HG02885 (cell line): ENCODE results near the gene POLL.

Source experiments
- ATAC-seq: cut with Tn5 transposase; IDR thresholded peaks from one replicate; pipeline ENCODE4 v1.9.1; 2021; ENCODE audit warnings: mild to moderate bottlenecking; ENCODE audit not compliant: unreplicated experiment, poor library complexity

Gene POLL

GRCh38 chr10:101562231-101562630, 25.8 kb downstream of the POLL start:
- ATAC-seq = no peak

- no peak for ATAC-seq
Observed at GRCh38 chr10:101561068-101561915, 26.8 kb downstream of the POLL start.

- ATAC-seq = no peak
Observed at GRCh38 chr10:101560298-101561067, 27.6 kb downstream of the POLL start.

GRCh38 chr10:101559596-101560297, 28.3 kb downstream of the POLL start:
- no peak for ATAC-seq

GRCh38 chr10:101558671-101559595, 29.1 kb downstream of the POLL start:
- ATAC-seq = no peak

- ATAC-seq = no peak
Observed at GRCh38 chr10:101558204-101558603, 29.9 kb downstream of the POLL start.

GRCh38 chr10:101557541-101557940, 30.5 kb downstream of the POLL start:
- ATAC-seq = no peak

- ATAC-seq = no peak
Observed at GRCh38 chr10:101552442-101552841, 35.6 kb downstream of the POLL start.

- no peak for ATAC-seq
Observed at GRCh38 chr10:101550965-101551364, 37.1 kb downstream of the POLL start.

- no peak for ATAC-seq
Observed at GRCh38 chr10:101545898-101546297, 42.2 kb downstream of the POLL start.

GRCh38 chr10:101538446-101538845, 49.6 kb downstream of the POLL start:
- ATAC-seq = no peak

GRCh38 chr10:101536800-101537199, 51.3 kb downstream of the POLL start:
- no peak for ATAC-seq

GRCh38 chr10:101535949-101536348, 52.1 kb downstream of the POLL start:
- ATAC-seq = no peak

- no peak for ATAC-seq
Observed at GRCh38 chr10:101529725-101530553, 58.1 kb downstream of the POLL start.

GRCh38 chr10:101529207-101529606, 58.9 kb downstream of the POLL start:
- ATAC-seq = no peak
